ENCODE measurements around the gene GLCE.

DNA sequence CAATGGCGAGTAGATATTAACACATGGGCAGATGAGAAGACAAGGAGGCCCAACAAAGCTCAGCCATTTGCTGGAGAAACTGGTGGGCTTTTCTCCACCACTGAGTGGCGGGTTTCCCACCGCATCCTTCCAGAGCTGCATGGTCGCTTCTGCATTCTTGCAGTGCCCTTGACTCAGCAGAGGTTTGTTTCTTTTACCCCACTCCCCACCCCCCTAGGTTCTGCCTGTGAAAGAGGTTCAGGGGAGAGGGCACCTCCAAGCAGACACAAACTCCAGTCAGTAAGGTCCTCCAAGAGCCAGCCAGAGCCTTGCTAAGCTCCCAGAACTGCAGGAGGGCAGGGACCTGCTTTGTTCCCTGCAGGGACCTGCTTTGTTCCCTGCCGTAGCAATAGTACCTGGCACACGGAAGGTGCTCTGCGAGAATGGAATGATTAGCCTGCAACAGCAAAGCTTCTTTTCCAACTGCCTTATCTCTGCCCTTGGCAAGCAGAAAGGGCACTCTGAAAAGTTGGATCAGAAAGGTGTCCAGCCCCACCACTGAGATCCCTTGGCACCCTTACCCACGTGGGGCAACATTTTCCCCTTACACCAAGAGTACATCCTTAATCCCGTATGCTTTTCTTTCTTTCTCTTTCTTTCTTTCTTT, 139.6 kb downstream of the GLCE start:
- TF ChIP-seq POLR2A (IDR thresholded peaks at IDR 0.05), result no peak
- no peak for TF ChIP-seq POLR2AphosphoS5 (IDR thresholded peaks at IDR 0.05)
- TF ChIP-seq, protein P1, sequence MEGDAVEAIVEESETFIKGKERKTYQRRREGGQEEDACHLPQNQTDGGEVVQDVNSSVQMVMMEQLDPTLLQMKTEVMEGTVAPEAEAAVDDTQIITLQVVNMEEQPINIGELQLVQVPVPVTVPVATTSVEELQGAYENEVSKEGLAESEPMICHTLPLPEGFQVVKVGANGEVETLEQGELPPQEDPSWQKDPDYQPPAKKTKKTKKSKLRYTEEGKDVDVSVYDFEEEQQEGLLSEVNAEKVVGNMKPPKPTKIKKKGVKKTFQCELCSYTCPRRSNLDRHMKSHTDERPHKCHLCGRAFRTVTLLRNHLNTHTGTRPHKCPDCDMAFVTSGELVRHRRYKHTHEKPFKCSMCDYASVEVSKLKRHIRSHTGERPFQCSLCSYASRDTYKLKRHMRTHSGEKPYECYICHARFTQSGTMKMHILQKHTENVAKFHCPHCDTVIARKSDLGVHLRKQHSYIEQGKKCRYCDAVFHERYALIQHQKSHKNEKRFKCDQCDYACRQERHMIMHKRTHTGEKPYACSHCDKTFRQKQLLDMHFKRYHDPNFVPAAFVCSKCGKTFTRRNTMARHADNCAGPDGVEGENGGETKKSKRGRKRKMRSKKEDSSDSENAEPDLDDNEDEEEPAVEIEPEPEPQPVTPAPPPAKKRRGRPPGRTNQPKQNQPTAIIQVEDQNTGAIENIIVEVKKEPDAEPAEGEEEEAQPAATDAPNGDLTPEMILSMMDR (IDR thresholded peaks at IDR 0.05), result no peak
